HL-60/S4 (cell line): ENCODE data around the gene FIZ1.

ENCODE experiments used
- in situ Hi-C: fragments of 300-500 bp; cut with MboI; formaldehyde crosslinking; loops from 2 replicates; pipeline ENCODE4 v1.14.3; 2022; ENCODE audit warnings: low sequenced_read_pairs

The FIZ1 gene

DNA sequence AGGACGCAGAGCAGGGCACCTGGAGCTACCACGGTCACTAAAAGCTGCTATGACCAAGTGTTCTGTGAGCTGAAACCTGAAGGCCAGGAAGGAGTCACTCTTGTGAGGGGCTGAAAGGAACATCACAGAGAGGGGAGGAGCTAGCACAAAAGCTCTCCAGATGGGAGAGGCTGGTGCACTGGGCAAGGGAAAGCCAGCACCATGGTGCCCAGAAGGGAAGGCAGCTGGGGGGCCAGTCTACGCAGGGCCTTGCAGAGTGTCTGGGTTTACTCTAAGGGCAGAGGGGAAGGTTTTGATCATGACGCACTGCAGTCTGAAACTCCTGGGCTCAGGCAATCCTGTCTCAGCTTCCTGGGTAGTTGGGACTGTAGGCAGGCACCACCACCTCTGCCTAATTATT lies 37.4 kb upstream of the FIZ1 start:
- in situ Hi-C loops: loop anchor here (10.0 kb wide), 1 partner anchor 492 kb away; the partner anchor contains the start of gene TNNT1

DNA sequence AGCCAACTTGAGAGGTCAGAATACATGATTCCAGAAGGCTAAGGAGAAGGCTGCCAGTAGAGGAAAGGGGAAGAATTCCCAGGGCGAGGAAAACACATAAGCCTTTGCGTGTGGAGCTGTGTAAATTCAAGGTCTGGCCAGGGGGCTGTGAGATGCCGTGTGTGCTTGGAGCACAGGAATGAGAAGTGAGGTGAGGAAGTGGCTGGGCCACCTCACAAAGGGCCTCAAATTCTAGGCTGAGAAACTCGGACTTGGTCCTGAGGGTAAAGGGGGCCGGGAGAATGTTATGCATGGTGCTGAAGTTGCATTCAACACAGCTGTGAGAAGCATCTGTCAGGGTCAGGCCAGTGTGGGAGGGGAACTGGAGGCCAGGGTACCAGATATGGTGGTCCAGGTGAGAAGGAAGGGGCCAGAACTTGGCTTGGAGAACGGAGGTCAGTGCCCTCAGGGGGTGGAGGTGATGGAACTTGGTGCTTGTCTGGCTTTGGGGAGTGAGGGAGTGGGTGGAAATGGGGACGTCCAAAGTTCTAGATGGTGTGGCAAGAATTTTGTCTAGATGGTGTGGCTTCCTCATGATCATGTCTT lies 36.6 kb upstream of the FIZ1 start:
- in situ Hi-C loops: loop anchor here (10.0 kb wide), 1 partner anchor 491 kb away; the partner anchor contains the start of gene TNNT1

DNA sequence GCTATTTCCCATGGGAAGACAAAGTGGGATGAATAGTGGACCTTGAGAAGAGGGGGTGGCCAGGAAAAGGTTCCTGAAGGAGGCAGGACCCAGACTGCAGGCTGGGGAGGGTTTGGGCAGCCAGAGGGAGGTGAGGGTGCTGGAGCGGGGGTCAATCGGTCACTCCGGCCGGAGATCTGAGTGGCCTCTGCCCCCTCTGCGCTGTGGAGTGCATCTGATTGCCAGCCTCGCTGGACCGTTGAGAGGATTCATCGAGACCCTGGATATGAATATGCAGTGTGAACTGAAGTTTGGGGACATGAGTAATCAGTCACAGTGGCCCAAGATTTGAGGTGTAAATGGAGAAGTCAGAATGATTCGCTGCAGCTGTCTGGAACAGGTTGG lies 36.0 kb upstream of the FIZ1 start:
- in situ Hi-C loops: loop anchor here (10.0 kb wide), 1 partner anchor 491 kb away; the partner anchor contains the start of gene TNNT1

DNA sequence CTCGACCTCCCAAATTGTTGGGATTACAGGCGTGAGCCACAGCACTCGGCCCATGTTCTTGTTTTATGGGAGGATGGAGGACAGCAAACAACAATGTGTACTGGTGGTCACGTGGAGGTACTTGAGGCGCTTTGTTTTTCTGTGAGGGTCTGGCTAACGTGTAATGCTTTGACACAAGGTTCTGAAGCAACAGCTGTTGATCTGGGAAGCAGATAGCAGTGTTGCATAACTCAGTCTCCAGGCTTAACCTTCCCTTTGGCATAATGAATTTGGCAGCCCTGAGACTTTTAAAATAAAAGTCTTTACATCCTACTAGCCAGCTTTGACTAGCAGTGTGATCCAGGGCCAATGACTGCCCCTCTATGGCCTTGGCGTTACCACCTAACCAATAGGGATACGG lies 34.5 kb upstream of the FIZ1 start:
- in situ Hi-C loops: loop anchor here (10.0 kb wide), 1 partner anchor 489 kb away; the partner anchor contains the start of gene TNNT1

DNA sequence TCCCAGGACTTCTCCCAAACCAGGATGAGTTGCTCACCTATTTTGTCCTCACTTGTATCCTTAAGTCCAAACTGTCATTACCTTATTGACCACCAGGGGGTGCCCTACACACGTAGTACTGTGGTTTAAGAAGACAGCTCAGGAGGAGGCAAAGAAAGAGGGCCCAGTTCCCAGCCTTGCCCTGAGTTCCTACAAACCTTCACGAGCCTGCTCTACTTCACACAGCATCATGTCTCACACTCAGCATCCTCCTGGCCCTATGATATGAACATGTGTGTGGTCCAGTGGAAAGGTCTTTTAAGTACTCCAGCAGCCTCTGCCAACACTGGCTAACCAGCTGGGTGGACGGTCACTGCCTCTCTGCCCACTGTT lies 33.1 kb upstream of the FIZ1 start:
- in situ Hi-C loops: loop anchor here (10.0 kb wide), 1 partner anchor 488 kb away; the partner anchor contains the start of gene TNNT1

DNA sequence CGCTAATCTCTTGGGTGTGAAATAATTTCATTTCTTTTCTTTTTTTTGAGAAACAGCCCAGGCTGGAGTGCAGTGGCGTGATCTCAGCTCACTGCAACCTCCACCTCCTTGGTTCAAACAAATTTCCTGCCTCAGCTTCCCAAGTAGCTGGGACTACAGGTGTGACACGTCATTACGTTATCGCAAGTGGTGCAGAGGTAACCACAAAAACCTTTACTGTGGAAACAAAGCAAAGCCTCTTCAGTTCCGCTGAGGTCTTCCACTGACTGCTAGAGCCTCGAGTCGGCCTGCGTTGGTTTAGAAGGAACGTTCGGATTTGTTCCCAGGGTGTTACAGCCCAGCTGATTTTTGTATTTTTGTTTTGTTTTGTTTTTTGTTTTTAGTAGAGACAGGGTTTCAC lies 27.0 kb upstream of the FIZ1 start:
- in situ Hi-C loops: loop anchor here (5.0 kb wide), 1 partner anchor 109 kb away; no protein-coding TSS in a partner anchor

DNA sequence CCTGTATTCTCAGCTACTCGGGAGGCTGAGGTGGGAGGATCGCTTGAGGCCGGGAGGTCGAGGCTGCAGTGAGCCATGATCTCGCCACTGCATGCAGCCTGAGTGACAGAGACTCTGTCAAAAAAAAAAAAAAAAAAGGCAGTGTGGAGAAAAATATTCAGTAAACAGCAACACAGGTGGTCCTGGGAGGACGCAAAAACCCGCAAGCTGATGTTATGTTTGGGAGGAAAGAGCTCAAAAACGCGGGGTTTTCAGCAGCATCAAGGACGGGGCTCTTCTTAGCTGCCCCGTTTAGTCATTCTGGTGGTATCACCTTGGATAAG lies 25.6 kb upstream of the FIZ1 start:
- in situ Hi-C loops: loop anchor here (5.0 kb wide), 1 partner anchor 108 kb away; no protein-coding TSS in a partner anchor

DNA sequence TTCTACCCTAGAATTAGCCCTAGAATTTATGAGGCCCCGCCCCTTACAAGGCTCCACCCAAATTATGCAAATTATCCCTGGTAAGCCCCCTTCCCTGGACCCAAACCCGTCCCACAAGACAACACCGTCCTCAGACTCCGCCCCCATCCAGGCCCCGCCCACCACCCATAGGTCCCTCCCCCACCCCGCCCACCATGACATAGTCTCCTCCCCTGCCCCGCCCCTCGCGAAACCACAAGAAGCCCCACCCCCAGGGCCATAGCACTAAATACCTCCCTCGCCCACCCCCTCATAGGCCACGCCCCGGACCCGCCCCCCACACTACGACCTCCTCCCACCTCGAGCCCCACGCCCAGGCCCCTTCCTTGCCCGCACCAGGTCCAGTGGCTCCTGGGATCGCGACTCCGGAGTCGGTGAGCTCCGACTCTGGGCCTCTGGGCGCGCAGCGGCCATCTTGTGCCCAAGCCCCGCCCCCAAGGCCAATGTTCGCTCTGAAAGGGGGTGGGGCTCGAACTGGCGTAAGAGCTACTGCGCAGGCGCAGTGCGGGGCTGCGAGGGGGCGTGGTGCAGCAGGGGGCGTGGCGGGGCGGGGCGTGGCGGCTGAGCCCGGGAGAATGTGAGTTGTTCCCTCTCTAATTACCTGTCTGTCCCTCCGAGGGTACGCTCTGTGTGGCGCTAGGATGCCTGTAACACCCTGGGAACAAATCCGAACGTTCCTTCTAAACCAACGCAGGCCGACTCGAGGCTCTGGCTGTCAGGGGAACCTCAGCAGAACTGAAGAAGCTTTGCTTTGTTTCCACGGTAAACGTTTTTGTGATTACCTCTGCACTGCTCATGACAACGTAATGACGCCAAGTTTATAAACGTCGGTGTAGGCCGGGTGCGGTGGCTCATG lies 25.0 kb upstream of the FIZ1 start, which contains the start of gene ZNF784:
ZNF784 (minus strand) TSS at position 458 of the 895 bp plus-strand sequence; CDS start at position 453, 5 bp downstream.
- in situ Hi-C loops: loop anchor here (5.0 kb wide), 1 partner anchor 107 kb away; no protein-coding TSS in a partner anchor

DNA sequence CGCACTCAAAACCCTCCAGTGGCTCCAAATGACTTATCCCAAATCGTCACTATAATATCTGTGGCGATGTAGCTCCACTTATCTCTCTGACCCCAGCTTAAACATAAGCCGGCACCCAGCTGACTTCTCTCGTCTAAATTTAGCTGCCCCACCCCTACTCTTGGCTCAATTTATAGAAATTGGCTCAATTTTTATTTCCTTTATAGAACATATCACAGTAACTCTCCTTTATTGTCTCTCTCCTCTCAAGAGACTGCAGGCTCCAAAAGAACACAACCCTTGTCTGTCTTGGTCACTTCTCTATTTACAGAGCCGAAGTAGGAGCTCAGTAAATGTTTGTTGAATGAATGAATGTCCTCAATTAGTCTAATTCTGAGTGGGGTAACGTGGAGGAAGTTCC lies 24.2 kb upstream of the FIZ1 start:
- in situ Hi-C loops: no loop called here

DNA sequence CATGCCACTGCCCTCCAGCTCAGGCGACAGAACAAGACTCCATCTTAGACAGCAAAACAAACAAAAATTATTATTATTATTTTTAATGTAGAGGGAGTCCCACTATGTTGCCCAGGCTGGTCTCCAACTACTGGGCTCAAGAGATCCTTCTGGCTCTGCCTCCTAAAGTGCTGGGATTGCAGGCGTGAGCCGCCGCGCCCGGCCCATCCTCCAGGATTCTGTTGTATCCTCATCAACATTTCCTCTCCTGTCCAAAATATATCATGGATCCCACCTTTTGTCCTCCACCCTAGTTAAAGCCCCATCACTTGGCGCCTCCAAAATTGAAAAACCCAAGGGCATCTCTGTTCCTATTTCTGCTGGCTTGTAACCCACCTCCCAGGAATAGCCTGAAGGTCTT lies 23.8 kb upstream of the FIZ1 start:
- in situ Hi-C loops: no loop called here

DNA sequence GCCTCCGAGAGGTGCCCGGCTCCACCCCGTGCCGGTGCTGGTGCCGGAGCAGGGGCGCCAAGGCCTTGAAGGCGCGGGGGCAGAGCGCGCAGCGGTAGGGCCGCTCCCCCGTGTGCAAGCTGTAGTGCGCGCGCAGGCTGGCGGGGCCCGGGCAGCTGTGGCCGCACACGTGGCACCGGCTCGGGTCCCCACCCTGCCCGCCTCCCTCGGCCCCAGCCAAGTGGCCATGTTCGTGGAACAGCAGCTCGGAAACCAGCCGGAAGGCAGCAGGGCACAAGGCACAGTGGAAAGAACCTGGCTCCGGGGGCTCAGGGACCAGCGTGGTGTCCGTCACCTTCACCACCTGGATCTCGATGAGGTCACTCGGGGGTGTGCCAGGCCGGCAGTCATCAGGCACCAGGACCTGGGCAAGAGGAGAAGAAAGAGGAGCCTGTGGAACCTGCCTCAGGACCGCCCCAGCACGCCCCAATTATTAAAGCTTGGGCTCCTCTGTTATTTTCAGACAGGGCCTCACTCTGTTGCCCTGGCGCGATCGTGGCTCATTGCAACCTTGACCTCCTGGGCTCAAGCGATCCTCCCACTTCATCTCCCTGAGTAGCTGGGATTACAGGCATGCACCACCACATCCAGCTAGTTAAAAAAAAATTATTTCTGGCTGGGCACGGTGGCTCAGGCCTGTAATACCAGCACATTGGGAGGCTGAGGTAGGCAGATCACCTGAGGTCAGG lies 23.1 kb upstream of the FIZ1 start:
- in situ Hi-C loops: no loop called here

DNA sequence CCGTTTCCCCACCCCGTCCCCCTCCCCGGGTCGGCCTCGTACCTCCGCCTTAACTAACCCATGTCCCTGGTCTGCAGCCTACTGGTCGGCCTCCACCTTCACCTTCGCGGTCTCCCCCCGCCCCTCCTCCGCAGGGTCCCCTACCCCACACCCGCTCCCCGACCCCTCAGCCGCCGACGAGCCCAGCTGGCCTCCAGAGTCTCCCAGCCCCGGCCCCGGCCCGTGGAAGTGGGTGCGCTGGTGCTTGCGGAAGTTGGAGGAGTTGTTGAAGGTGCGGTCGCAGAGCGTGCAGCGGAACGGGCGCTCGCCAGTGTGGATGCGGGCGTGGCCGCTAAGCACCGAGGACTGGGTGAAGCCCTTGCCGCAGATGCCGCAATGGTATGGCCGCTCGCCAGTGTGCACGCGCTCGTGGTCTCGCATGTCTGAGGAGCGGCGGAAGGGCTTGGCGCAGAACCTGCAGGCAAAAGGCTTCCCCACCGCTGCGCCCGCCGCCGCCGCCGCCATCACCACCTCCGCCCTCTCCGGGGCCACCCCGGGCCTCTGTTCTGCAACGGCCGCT lies 22.4 kb upstream of the FIZ1 start:
- in situ Hi-C loops: no loop called here

DNA sequence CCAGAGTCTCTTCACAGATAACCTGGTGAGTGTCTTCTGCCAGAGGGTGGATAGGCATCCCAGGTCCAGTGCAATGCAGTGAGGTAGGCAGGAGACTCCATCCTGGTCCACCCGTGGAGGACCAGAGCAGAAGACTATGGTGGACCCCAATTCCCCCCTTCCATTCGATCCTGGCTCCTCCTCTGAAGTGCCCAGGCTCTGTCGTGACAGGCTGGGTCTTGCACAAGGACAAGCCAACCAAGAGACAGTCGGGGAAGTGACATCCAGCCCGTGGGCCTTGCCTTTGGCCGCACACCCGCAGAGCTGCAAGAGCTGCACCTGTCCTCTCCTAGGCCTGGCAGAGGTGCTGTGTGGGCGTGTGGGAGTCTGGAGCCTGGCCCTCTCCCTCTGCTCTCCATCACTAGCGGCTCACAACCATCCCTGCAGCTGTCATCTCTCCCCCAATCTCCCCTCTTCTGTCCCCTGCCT lies 21.9 kb upstream of the FIZ1 start:
- in situ Hi-C loops: no loop called here

DNA sequence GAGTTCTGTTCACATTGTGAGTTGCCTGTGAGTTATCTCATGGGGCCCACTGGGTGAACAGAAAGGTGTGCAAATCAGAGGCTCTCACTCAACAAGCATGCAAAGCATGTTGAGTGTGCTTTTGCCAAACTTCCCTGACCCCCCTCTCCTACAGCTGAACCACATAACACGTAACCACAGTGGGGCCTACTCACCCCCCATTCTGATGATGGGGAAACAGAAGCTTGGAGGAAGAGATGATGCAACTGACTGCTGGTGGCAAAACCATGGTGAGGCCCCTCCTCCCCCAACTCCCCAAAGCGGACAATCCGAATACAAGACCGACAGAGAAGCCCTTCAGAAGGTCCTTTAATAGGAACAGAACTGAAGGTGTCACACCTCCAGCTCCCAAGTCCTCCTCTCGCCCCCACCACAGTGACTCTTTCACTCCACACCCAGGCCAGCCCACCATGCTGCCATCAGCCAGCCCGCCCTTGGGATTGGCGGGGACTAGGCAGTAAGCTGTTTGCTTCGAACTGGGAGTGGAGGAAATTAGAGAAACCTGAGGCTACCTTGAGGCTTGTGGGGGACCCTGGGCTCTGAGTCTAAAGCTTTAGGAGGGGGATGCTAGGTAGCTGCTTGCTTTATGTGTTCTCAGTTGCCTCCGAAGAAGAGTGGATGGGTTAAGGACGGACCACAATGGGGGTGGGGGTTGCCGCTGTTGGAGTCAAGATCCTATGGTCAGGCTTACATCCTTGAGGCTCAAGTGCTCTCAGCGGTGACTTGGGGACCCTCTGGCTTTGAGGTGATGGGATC lies 21.3 kb upstream of the FIZ1 start:
- in situ Hi-C loops: no loop called here

DNA sequence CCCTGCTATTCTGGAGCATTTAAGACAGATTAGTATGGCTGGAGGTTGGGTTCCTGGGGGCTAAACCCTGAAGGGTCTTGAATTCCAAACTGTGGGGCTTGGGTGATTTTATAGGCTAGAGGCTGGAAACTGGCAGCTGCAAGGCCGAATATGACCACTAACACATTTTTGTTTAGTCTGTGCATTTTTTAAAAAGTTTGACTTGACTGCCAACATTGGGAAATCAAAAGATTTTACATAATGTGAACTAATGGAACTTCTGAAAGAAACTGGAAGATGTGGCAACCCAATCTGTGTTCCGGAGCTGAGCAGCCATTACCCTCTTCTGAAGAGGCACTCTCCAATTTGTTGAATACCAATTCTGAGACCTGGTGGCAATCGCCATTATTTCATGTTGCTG lies 20.0 kb upstream of the FIZ1 start:
- in situ Hi-C loops: no loop called here

DNA sequence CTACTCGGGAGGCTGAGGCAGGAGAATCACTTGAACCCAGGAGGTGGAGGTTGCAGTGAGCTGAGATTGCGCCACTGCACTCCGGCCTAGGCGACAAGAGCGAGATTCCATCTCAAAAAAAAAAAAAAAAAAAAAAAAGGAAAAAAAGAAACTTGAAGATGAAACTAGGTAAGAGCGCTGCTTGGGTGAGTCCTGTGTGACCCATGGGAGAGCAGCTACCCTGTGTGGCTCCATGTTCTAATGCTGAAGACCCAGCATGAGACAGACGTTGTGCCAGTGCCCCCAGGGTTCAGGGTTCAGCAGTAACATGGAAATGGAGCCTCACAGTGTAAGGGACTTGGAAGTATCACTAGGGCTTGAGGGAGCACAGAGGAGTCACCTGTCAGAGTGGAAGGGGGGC lies 19.1 kb upstream of the FIZ1 start:
- in situ Hi-C loops: no loop called here

DNA sequence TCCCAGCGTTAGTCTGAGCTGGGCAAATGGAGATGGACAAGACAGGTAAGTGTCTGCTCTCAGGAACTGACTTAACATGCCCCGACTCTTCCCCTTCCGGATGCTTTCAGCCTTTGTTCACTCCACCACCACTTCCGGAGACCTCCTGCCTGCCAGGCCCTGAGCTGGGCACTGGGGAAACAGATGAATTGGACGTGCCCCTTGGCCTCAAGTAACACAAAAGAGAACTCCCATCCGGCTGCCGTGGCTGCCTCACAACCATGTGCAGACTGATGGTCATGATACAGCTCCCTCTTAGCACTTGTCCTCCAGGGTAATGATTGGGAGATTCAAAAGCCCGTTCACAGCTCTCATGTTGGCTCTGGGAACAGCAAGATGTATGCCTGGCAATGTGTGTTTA lies 18.1 kb upstream of the FIZ1 start:
- in situ Hi-C loops: no loop called here

DNA sequence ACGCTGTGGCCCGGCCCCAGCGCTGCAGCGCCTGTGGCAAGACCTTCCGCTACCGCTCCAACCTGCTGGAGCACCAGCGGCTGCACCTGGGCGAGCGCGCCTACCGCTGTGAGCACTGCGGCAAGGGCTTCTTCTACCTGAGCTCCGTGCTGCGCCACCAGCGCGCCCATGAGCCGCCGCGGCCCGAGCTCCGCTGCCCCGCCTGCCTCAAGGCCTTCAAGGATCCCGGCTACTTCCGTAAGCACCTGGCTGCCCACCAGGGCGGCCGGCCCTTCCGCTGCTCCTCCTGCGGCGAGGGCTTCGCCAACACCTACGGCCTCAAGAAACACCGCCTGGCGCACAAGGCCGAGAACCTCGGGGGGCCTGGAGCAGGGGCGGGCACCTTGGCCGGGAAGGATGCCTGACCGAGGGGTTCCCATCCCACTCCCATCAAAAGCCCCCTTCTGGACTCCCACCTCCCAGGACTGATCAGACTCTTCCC lies 17.1 kb upstream of the FIZ1 start:
- in situ Hi-C loops: no loop called here

DNA sequence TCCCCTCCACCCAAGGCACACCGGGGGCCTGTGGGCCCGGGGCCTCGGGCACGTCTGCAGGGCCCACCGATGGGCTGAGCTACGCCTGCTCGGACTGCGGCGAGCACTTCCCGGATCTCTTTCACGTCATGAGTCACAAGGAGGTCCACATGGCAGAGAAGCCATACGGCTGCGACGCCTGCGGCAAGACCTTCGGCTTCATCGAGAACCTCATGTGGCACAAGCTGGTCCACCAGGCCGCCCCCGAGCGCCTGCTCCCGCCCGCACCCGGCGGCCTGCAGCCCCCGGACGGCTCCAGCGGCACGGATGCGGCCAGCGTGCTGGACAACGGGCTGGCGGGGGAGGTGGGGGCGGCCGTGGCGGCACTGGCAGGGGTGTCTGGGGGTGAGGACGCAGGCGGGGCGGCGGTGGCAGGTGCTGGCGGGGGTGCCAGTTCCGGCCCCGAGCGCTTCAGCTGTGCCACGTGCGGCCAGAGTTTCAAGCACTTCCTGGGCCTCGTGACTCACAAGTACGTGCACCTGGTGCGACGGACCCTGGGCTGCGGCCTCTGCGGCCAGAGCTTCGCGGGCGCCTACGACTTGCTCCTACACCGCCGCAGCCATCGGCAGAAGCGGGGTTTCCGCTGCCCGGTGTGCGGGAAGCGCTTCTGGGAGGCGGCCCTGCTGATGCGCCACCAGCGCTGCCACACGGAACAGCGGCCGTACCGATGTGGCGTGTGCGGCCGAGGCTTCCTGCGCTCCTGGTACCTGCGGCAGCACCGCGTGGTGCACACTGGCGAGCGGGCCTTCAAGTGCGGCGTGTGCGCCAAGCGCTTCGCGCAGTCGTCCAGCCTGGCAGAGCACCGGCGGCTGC lies 16.5 kb upstream of the FIZ1 start:
- in situ Hi-C loops: no loop called here
